ENCODE data around the gene C1QTNF9B.

Gene C1QTNF9B

GRCh38 chr13:23844132-23844531 is 53.2 kb downstream of the C1QTNF9B start:
- no peaks in the 10 kb centered on the region for H3K27me3 Mint-ChIP-seq (ENCODE audit: low read depth)
- no peak for TF ChIP-seq CTCF (IDR thresholded peaks at IDR 0.05; ENCODE audit: unreplicated experiment in 3 of 3)
- no peak overlapping the region for H3K4me3 Mint-ChIP-seq
- no peaks in the 10 kb centered on the region for H3K9me3 Mint-ChIP-seq
- no peak overlapping the region for H3K27ac Mint-ChIP-seq
- H3K36me3 Mint-ChIP-seq (ENCODE audit: low read depth): peaks cover 4% of the 10 kb centered on the region
- H3K4me1 Mint-ChIP-seq: peaks cover 5% of the 10 kb centered on the region

GRCh38 chr13:23843436-23843835 is 53.9 kb downstream of the C1QTNF9B start:
- H3K27me3 Mint-ChIP-seq (ENCODE audit: low read depth): no peaks in the 10 kb centered on the region
- H3K4me1 Mint-ChIP-seq: peaks cover 4% of the 10 kb centered on the region
- no peak overlapping the region for H3K4me3 Mint-ChIP-seq
- peaks cover 4% of the 10 kb centered on the region for H3K36me3 Mint-ChIP-seq (ENCODE audit: low read depth)
- H3K27ac Mint-ChIP-seq: no peak overlapping the region
- no peaks in the 10 kb centered on the region for H3K9me3 Mint-ChIP-seq
- no peak for TF ChIP-seq CTCF (IDR thresholded peaks at IDR 0.05; ENCODE audit: unreplicated experiment in 3 of 3)

- H3K27me3 Mint-ChIP-seq (ENCODE audit: low read depth): no peaks in the 10 kb centered on the region
- H3K9me3 Mint-ChIP-seq: no peaks in the 10 kb centered on the region
- H3K4me1 Mint-ChIP-seq: no peaks in the 10 kb centered on the region
- H3K36me3 Mint-ChIP-seq (ENCODE audit: low read depth): peaks cover 1% of the 10 kb centered on the region
- no peak overlapping the region for H3K4me3 Mint-ChIP-seq
- TF ChIP-seq CTCF (IDR thresholded peaks at IDR 0.05; ENCODE audit: unreplicated experiment in 3 of 3): no peak
- H3K27ac Mint-ChIP-seq: no peak overlapping the region
Observed at GRCh38 chr13:23842406-23842805, 54.9 kb downstream of the C1QTNF9B start.

Data from nephron (organoid).